GM23338 (cell line): ENCODE measurements around the gene TECPR2. TPM values are rescaled to one million over a fixed set of nuclear protein-coding genes. Genes with fewer than 3 reads are reported as not detected.

Experiments used
- ATAC-seq: fragments of 200-7000 bp; cut with Tn5 transposase; 3 replicates; pipeline ENCODE4 v1.9.1; 2020
- DNase-seq: peaks from one replicate; pipeline ENCODE4 v3.0.0-alpha.2; 2015; ENCODE audit warnings: low spot score
- H2AFZ ChIP-seq: fragments of 200-600 bp; sonication (generic); 2 replicates; pipeline ENCODE4 v1.8.0; 2016; ENCODE audit warnings: antibody characterized with exemption, mild to moderate bottlenecking, moderate library complexity
- H3F3A ChIP-seq: fragments of 200-600 bp; sonication (generic); replicated peaks from 2 replicates; pipeline ENCODE4 v1.8.0; 2017; ENCODE audit warnings: antibody characterized with exemption, mixed run types, low read depth
- H3K27ac ChIP-seq: fragments of 200-600 bp; sonication (generic); 2 replicates; pipeline ENCODE4 v1.6.1; 2016; ENCODE audit warnings: low read depth
- H3K27me3 ChIP-seq: fragments of 200-600 bp; sonication (generic); 2 replicates; pipeline ENCODE4 v1.8.0; 2016; ENCODE audit warnings: mild to moderate bottlenecking, mixed run types, moderate library complexity; ENCODE audit not compliant: insufficient read depth
- H3K36me3 ChIP-seq: fragments of 200-600 bp; sonication (generic); 2 replicates; pipeline ENCODE4 v1.8.0; 2016; ENCODE audit warnings: mild to moderate bottlenecking; ENCODE audit not compliant: insufficient read depth
- H3K4me1 ChIP-seq: fragments of 200-600 bp; sonication (generic); 2 replicates; pipeline ENCODE4 v1.8.0; 2016; ENCODE audit warnings: mild to moderate bottlenecking, moderate library complexity; ENCODE audit not compliant: insufficient read depth
- H3K4me2 ChIP-seq: fragments of 200-600 bp; sonication (generic); 2 replicates; pipeline ENCODE4 v1.7.1; 2017; ENCODE audit warnings: mixed run types
- H3K4me3 ChIP-seq: fragments of 200-600 bp; sonication (generic); 2 replicates; pipeline ENCODE4 v1.6.1; 2016; ENCODE audit warnings: mixed run types
- H3K79me2 ChIP-seq: fragments of 200-600 bp; sonication (generic); replicated peaks from 2 replicates; pipeline ENCODE4 v1.8.0; 2017; ENCODE audit warnings: mild to moderate bottlenecking; ENCODE audit not compliant: insufficient read depth
- H3K9me2 ChIP-seq: fragments of 200-600 bp; sonication (generic); 2 replicates; pipeline ENCODE4 v1.8.0; 2017; ENCODE audit not compliant: insufficient read depth
- H4K20me1 ChIP-seq: fragments of 200-600 bp; sonication (generic); replicated peaks from 2 replicates; pipeline ENCODE4 v1.8.0; 2017; ENCODE audit warnings: mild to moderate bottlenecking; ENCODE audit not compliant: insufficient read depth
- H3K27ac Mint-ChIP-seq: 2 replicates; pipeline ENCODE4 v1.8.0; 2020; ENCODE audit warnings: inconsistent platforms, mild to moderate bottlenecking, moderate library complexity, mixed read lengths
- H3K27me3 Mint-ChIP-seq: 3 replicates; pipeline ENCODE4 v1.8.0; 2022; ENCODE audit warnings: low read depth, mild to moderate bottlenecking, moderate library complexity, mixed read lengths, inconsistent platforms; ENCODE audit not compliant: insufficient read depth, poor library complexity
- H3K36me3 Mint-ChIP-seq: 3 replicates; pipeline ENCODE4 v1.8.0; 2021; ENCODE audit warnings: low read depth, mild to moderate bottlenecking, inconsistent platforms, moderate library complexity, mixed read lengths
- H3K4me1 Mint-ChIP-seq: 3 replicates; pipeline ENCODE4 v1.8.0; 2020; ENCODE audit warnings: mild to moderate bottlenecking, inconsistent platforms, mixed read lengths
- H3K4me3 Mint-ChIP-seq: 3 replicates; pipeline ENCODE4 v1.8.0; 2021; ENCODE audit warnings: moderate library complexity, mild to moderate bottlenecking, inconsistent platforms, mixed read lengths
- H3K9me3 Mint-ChIP-seq: 3 replicates; pipeline ENCODE4 v1.8.0; 2020; ENCODE audit warnings: moderate library complexity, mild to moderate bottlenecking, inconsistent platforms, mixed read lengths
- CREB1 ChIP-seq: fragments of 250-450 bp; sonication (Bioruptor Pico); IDR thresholded peaks from 2 replicates; pipeline ENCODE4 v1.5.0; 2020; ENCODE audit warnings: low read depth, mild to moderate bottlenecking, moderate library complexity
- EZH2 ChIP-seq: fragments of 200-600 bp; sonication (generic); IDR thresholded peaks from one replicate; pipeline ENCODE4 v1.8.0; 2017; ENCODE audit warnings: antibody characterized with exemption, mild to moderate bottlenecking, low read depth; ENCODE audit not compliant: unreplicated experiment
- EZH2phosphoT487 ChIP-seq: fragments of 200-600 bp; sonication (generic); IDR thresholded peaks from one replicate; pipeline ENCODE4 v1.8.1; 2018; ENCODE audit warnings: antibody characterized with exemption; ENCODE audit not compliant: unreplicated experiment
- JUNB ChIP-seq: IDR thresholded peaks from one replicate; pipeline ENCODE4 v1.6.1; 2016; ENCODE audit warnings: antibody characterized with exemption; ENCODE audit not compliant: unreplicated experiment
- NANOG ChIP-seq: IDR thresholded peaks from 2 replicates; pipeline ENCODE4 v1.6.1; 2016; ENCODE audit warnings: antibody characterized with exemption, borderline replicate concordance
- POLR2AphosphoS5 ChIP-seq: IDR thresholded peaks from 2 replicates; pipeline ENCODE4 v1.6.1; 2016; ENCODE audit warnings: antibody characterized with exemption, low read depth
- REST ChIP-seq: IDR thresholded peaks from one replicate; pipeline ENCODE4 v1.6.1; 2018; ENCODE audit warnings: antibody characterized with exemption; ENCODE audit not compliant: unreplicated experiment
- STAT1 ChIP-seq: IDR thresholded peaks from one replicate; pipeline ENCODE4 v1.6.1; 2016; ENCODE audit warnings: antibody characterized with exemption; ENCODE audit not compliant: unreplicated experiment
- ZNF114 ChIP-seq: fragments of 250-450 bp; sonication (Bioruptor Pico); IDR thresholded peaks from 2 replicates; pipeline ENCODE4 v1.5.0; 2020; ENCODE audit warnings: mild to moderate bottlenecking, moderate library complexity
- ZNF331 ChIP-seq: fragments of 250-450 bp; sonication (Bioruptor Pico); IDR thresholded peaks from 2 replicates; pipeline ENCODE4 v1.5.0; 2020; ENCODE audit warnings: low read depth, mild to moderate bottlenecking, moderate library complexity
- ZNF462 ChIP-seq: fragments of 250-450 bp; sonication (Bioruptor Pico); IDR thresholded peaks from 2 replicates; pipeline ENCODE4 v1.5.0; 2020; ENCODE audit warnings: mild to moderate bottlenecking, moderate library complexity
- polyA plus RNA-seq: library from polyadenylated mRNA; unstranded; fragments of >200 nt; fragmentation: Nextera tagmentation; extraction: Ambion mirVana; gene quantifications from 2 replicates; pipeline ENCODE4 v1.2.1, GENCODE V29; 2016
- total RNA-seq: library from RNA; depleted of rRNA; stranded (reverse); fragments of >200 nt; shearing (Covaris generic); gene quantifications from 2 replicates; pipeline ENCODE4 v1.2.3, GENCODE V29; 2014
- TF ChIP-seq, protein P1 (sequence below), 2 experiments: fragments of 200-600 bp in 1 of 2; sonication (generic) in 1 of 2; conservative IDR thresholded peaks; 2 replicates each; pipeline versions ENCODE4 v1.5.1 to v1.6.1; 2016 to 2017; ENCODE audit warnings: antibody characterized with exemption in 2 of 2, low read depth in 2 of 2, mild to moderate bottlenecking in 2 of 2, moderate library complexity in 1 of 2
- TF ChIP-seq, protein P2 (sequence below): IDR thresholded peaks from 2 replicates; pipeline ENCODE4 v1.6.1; 2016; ENCODE audit warnings: antibody characterized with exemption

TECPR2 gene
- total and polyA plus RNA-seq, 2 experiments from 2014 or later, result 4.8 to 20.5 TPM

DNA sequence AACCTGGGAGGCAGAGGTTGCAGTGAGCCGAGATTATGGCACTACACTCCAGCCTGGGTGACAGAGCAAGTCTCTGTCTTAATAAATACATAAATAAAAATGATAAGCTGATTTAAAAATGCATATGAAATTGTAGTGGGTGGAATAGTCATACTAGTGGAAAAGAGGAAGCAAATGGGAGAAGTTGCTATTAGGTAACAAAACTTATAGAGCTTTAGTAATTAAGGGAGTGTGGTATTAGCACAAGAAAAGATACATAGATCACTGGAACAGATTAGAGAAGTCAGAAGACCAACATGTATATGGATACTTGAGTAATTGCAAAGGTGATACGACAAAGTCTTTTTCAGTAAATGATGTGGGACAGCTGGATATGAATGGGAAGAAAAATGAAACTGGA is 26.5 kb downstream of the TECPR2 start:
- Mint-ChIP-seq H3K4me3 (no peak overlapping the region), H3K36me3 (peaks cover 11% of the 10 kb centered on the region), H3K27me3 (peaks cover 8% of the 10 kb centered on the region), H3K9me3 (no peaks in the 10 kb centered on the region), H3K27ac (no peak overlapping the region; the same call in 1 of the 2 replicates), H3K4me1 (peaks cover 9% of the 10 kb centered on the region)
- no peak overlapping the region for H3K4me3 ChIP-seq
- H3K4me1 ChIP-seq, result peaks cover 3% of the 10 kb centered on the region
- no peak overlapping the region for H2AFZ ChIP-seq
- no peak overlapping the region for H3K27ac ChIP-seq
- H3F3A ChIP-seq, result no peaks in the 10 kb centered on the region
- no peaks in the 10 kb centered on the region for H3K9me2 ChIP-seq
- H3K4me2 ChIP-seq, result no peak overlapping the region
- no peaks in the 10 kb centered on the region for H3K79me2 ChIP-seq
- TF ChIP-seq ZNF114 (CRISPR knock-in tag) (no peak), STAT1 (no peak), EZH2phosphoT487 (no peak), NANOG (no peak), JUNB (no peak), ZNF331 (CRISPR knock-in tag) (no peak), EZH2 (no peak), POLR2AphosphoS5 (no peak), ZNF462 (CRISPR knock-in tag) (no peak), REST (no peak), CREB1 (CRISPR knock-in tag) (no peak)
- TF ChIP-seq, protein P1, sequence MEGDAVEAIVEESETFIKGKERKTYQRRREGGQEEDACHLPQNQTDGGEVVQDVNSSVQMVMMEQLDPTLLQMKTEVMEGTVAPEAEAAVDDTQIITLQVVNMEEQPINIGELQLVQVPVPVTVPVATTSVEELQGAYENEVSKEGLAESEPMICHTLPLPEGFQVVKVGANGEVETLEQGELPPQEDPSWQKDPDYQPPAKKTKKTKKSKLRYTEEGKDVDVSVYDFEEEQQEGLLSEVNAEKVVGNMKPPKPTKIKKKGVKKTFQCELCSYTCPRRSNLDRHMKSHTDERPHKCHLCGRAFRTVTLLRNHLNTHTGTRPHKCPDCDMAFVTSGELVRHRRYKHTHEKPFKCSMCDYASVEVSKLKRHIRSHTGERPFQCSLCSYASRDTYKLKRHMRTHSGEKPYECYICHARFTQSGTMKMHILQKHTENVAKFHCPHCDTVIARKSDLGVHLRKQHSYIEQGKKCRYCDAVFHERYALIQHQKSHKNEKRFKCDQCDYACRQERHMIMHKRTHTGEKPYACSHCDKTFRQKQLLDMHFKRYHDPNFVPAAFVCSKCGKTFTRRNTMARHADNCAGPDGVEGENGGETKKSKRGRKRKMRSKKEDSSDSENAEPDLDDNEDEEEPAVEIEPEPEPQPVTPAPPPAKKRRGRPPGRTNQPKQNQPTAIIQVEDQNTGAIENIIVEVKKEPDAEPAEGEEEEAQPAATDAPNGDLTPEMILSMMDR (conservative IDR thresholded peaks at IDR 0.05; ENCODE audit: low read depth in 2 of 2), result no peak
- TF ChIP-seq, protein P2, sequence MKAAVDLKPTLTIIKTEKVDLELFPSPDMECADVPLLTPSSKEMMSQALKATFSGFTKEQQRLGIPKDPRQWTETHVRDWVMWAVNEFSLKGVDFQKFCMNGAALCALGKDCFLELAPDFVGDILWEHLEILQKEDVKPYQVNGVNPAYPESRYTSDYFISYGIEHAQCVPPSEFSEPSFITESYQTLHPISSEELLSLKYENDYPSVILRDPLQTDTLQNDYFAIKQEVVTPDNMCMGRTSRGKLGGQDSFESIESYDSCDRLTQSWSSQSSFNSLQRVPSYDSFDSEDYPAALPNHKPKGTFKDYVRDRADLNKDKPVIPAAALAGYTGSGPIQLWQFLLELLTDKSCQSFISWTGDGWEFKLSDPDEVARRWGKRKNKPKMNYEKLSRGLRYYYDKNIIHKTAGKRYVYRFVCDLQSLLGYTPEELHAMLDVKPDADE, result no peak
- DNase-seq (no peak), ATAC-seq (no peak)
- H4K20me1 ChIP-seq, result no peaks in the 10 kb centered on the region
- no peaks in the 10 kb centered on the region for H3K36me3 ChIP-seq
- no peaks in the 10 kb centered on the region for H3K27me3 ChIP-seq
